Smooth muscle cell (in vitro differentiated cells): Measurements from ENCODE around the gene BGN. TPM values are rescaled to one million over a fixed set of nuclear protein-coding genes. Genes with fewer than 3 reads are reported as not detected.

ENCODE experiments used
- DNase-seq: peaks from one replicate; lab custom pipeline; 2025; ENCODE audit not compliant: unreplicated experiment; lab: John Stamatoyannopoulos, UW
- H2AFZ ChIP-seq: fragments of 200-600 bp; sonication (generic); 2 replicates; pipeline ENCODE4 v1.6.0; 2016; ENCODE audit warnings: antibody characterized with exemption, low read depth, mild to moderate bottlenecking
- H3F3A ChIP-seq: fragments of 200-600 bp; sonication (generic); 2 replicates; pipeline ENCODE4 v1.6.0; 2017; ENCODE audit warnings: antibody characterized with exemption, low read depth
- H3K27ac ChIP-seq: fragments of 200-600 bp; sonication (generic); 2 replicates; pipeline ENCODE4 v1.5.1; 2016; ENCODE audit warnings: low read depth, mild to moderate bottlenecking
- H3K27me3 ChIP-seq: fragments of 200-600 bp; sonication (generic); 2 replicates; pipeline ENCODE4 v1.6.1; 2016; ENCODE audit warnings: low read depth, mild to moderate bottlenecking
- H3K36me3 ChIP-seq: fragments of 200-600 bp; sonication (generic); 2 replicates; pipeline ENCODE4 v1.5.1; 2016; ENCODE audit warnings: low read depth
- H3K4me1 ChIP-seq: fragments of 200-600 bp; sonication (generic); 2 replicates; pipeline ENCODE4 v1.5.1; 2016; ENCODE audit warnings: low read depth
- H3K4me2 ChIP-seq: fragments of 200-600 bp; sonication (generic); 2 replicates; pipeline ENCODE4 v1.6.0; 2016; ENCODE audit warnings: mild to moderate bottlenecking
- H3K4me3 ChIP-seq: fragments of 200-600 bp; sonication (generic); 2 replicates; pipeline ENCODE4 v1.5.1; 2016; ENCODE audit warnings: mild to moderate bottlenecking
- H3K79me2 ChIP-seq: fragments of 200-600 bp; sonication (generic); 2 replicates; pipeline ENCODE4 v1.6.0; 2016; ENCODE audit warnings: low read depth, mild to moderate bottlenecking
- H3K9ac ChIP-seq: fragments of 200-600 bp; sonication (generic); 2 replicates; pipeline ENCODE4 v1.6.0; 2016; ENCODE audit warnings: low read depth
- H3K9me3 ChIP-seq: fragments of 200-600 bp; sonication (generic); replicated peaks from 2 replicates; pipeline ENCODE4 v1.5.1; 2016; ENCODE audit warnings: low read depth
- H4K20me1 ChIP-seq: fragments of 200-600 bp; sonication (generic); 2 replicates; pipeline ENCODE4 v1.6.0; 2016; ENCODE audit warnings: low read depth
- CTCF ChIP-seq: fragments of 200-600 bp; sonication (generic); IDR thresholded peaks from 2 replicates; pipeline ENCODE4 v1.5.1; 2017; ENCODE audit warnings: borderline replicate concordance, mild to moderate bottlenecking, antibody characterized with exemption; ENCODE audit not compliant: insufficient read depth, poor library complexity, severe bottlenecking
- WGBS: methylation state at CpG from one replicate; pipeline ENCODE4 v1.1.7; 2016; ENCODE audit warnings: low lambda C conversion rate; 5-methylcytosine and 5-hydroxymethylcytosine counted together
- polyA plus RNA-seq: library from polyadenylated mRNA; unstranded; fragments of >200 nt; fragmentation: Nextera tagmentation; extraction: Ambion mirVana; gene quantifications from 2 replicates; pipeline ENCODE4 v1.2.1, GENCODE V29; 2016
- total RNA-seq: library from RNA; depleted of rRNA; stranded (reverse); fragments of >200 nt; gene quantifications from 2 replicates; pipeline ENCODE4 v1.2.3, GENCODE V29; 2014

BGN gene
- total and polyA plus RNA-seq, 2 experiments from 2014 or later: 298 to 621 TPM

- H3K9me3 ChIP-seq: no peaks in the 10 kb centered on the region
- H3K27me3 ChIP-seq: no peaks in the 10 kb centered on the region
- no peaks in the 10 kb centered on the region for H3K36me3 ChIP-seq
- no peak overlapping the region for H3K27ac ChIP-seq
- TF ChIP-seq CTCF: no peak
- no peak overlapping the region for H2AFZ ChIP-seq
- no peak overlapping the region for H3K9ac ChIP-seq
- no peaks in the 10 kb centered on the region for H4K20me1 ChIP-seq
- no peak for DNase-seq
- H3F3A ChIP-seq: no peaks in the 10 kb centered on the region
- H3K4me1 ChIP-seq: peaks cover 5% of the 10 kb centered on the region
- 76% methylated on average over 11 of the region's 11 CpGs for WGBS
- H3K4me3 ChIP-seq: no peak overlapping the region
- H3K79me2 ChIP-seq: no peaks in the 10 kb centered on the region
- H3K4me2 ChIP-seq: peak overlapping the region; percentile 31
These were observed 7.1 kb upstream of the BGN start for GRCh38 chrX:153487590-153488071.

- peak overlapping the region; percentile 47 for H3K27ac ChIP-seq
- no peak for TF ChIP-seq CTCF
- peaks cover 5% of the 10 kb centered on the region for H3K4me1 ChIP-seq
- H3F3A ChIP-seq: no peaks in the 10 kb centered on the region
- no peaks in the 10 kb centered on the region for H3K27me3 ChIP-seq
- H3K9ac ChIP-seq: no peak overlapping the region
- H3K4me2 ChIP-seq: peak overlapping the region; percentile 31
- no peaks in the 10 kb centered on the region for H3K9me3 ChIP-seq
- H4K20me1 ChIP-seq: no peaks in the 10 kb centered on the region
- H3K4me3 ChIP-seq: no peak overlapping the region
- WGBS: 51% methylated on average over 21 of the region's 27 CpGs
- H3K79me2 ChIP-seq: no peaks in the 10 kb centered on the region
- H3K36me3 ChIP-seq: no peaks in the 10 kb centered on the region
- H2AFZ ChIP-seq: no peak overlapping the region
- no peak for DNase-seq
These were observed 6.4 kb upstream of the BGN start for GRCh38 chrX:153488231-153488914.

GRCh38 chrX:153490217-153490930, 4.4 kb upstream of the BGN start:
- no peak for DNase-seq
- WGBS: 87% methylated on average over 20 of the region's 20 CpGs
- H3K27ac ChIP-seq: no peak overlapping the region
- no peaks in the 10 kb centered on the region for H3K9me3 ChIP-seq
- H3F3A ChIP-seq: no peaks in the 10 kb centered on the region
- H3K9ac ChIP-seq: no peak overlapping the region
- no peaks in the 10 kb centered on the region for H3K27me3 ChIP-seq
- H3K4me3 ChIP-seq: no peak overlapping the region
- H4K20me1 ChIP-seq: no peaks in the 10 kb centered on the region
- no peak for TF ChIP-seq CTCF
- no peaks in the 10 kb centered on the region for H3K36me3 ChIP-seq
- H2AFZ ChIP-seq: no peak overlapping the region
- H3K4me2 ChIP-seq: no peak overlapping the region
- H3K79me2 ChIP-seq: peaks cover 5% of the 10 kb centered on the region
- peaks cover 5% of the 10 kb centered on the region for H3K4me1 ChIP-seq
